Right ventricle myocardium superior (tissue), 1 donor: ENCODE measurements around the gene CREB3L1. TPM values are rescaled to one million over a fixed set of nuclear protein-coding genes. Genes with fewer than 3 reads are reported as not detected.
A peak's percentile ranks its signal among the peaks of the same experiment; 100 is the strongest.

ENCODE experiments used
- ATAC-seq: fragments of 200-7000 bp; cut with Tn5 transposase; one replicate; pipeline ENCODE4 v1.9.1; 2020; ENCODE audit warnings: mild to moderate bottlenecking; ENCODE audit not compliant: poor library complexity
- DNase-seq: peaks from one replicate; pipeline ENCODE4 v3.0.0-alpha.2; 2020
- intact Hi-C: fragments of 100-400 bp; cut with DNase I; formaldehyde crosslinking; loops from one replicate; pipeline ENCODE4 v1.11.2; 2022
- long read RNA-seq: library from polyadenylated mRNA; unstranded; transcript quantifications from one replicate; pipeline ENCODE4 v2.0.0, GENCODE V29; 2021
- total RNA-seq: library from RNA; stranded (reverse); fragmentation: NEBNext Ultra II Directional; extraction: Animal tissue kit (Norgen Biotek cat#: 25700); gene quantifications from one replicate; pipeline ENCODE4 v1.2.1, GENCODE V29; 2021
- donor health status: DM: no; HTN: yes; CAD: no; lungs with severe emphysema.

CREB3L1 gene
- 69.2 TPM for total RNA-seq
- long read RNA-seq, transcript CREB3L1-206 (12 exons, 2,687 nt): minor isoform, 19 of 105 reads
- long read RNA-seq, transcript CREB3L1-205 (4 exons, 1,817 nt): major isoform, 64 of 105 reads
- long read RNA-seq, partial matches to known transcripts: 13 of 105 reads
- long read RNA-seq, other reads (novel, unspliced or antisense): 9 of 105 reads

- intact Hi-C loops: no loop called here
- DNase-seq (peak; percentile 77), ATAC-seq (peak; percentile 9)
Observed at GRCh38 chr11:46277622-46278386, at the start of gene CREB3L1. Gene CREB3L1 (plus strand): TSS chr11:46277662. CDS start chr11:46278112, 450 bp downstream.

- ATAC-seq (no peak), DNase-seq (no peak)
- intact Hi-C loops: no loop called here
Observed at GRCh38 chr11:46229230-46229629, 48.2 kb upstream of the CREB3L1 start.

GRCh38 chr11:46234311-46234710 is 43.2 kb upstream of the CREB3L1 start:
- intact Hi-C loops: loop anchor here (10.0 kb wide), 1 partner anchor 110 kb away; the partner anchor contains the start of gene PHF21A
- no peak for ATAC-seq
- DNase-seq: no peak

GRCh38 chr11:46235777-46236688 is 41.4 kb upstream of the CREB3L1 start:
- intact Hi-C loops: loop anchor here (10.0 kb wide), 1 partner anchor 111 kb away; the partner anchor contains the start of gene PHF21A
- ATAC-seq (no peak), DNase-seq (no peak)

GRCh38 chr11:46236918-46237247 is 40.6 kb upstream of the CREB3L1 start:
- DNase-seq (no peak), ATAC-seq (no peak)
- intact Hi-C loops: loop anchor here (10.0 kb wide), 1 partner anchor 112 kb away; the partner anchor contains the start of gene PHF21A

- peak; percentile 48 for ATAC-seq
- intact Hi-C loops: loop anchor here (10.0 kb wide), 1 partner anchor 113 kb away; the partner anchor contains the start of gene PHF21A
- peak; percentile 72 for DNase-seq
Observed at GRCh38 chr11:46237248-46238077, 40.0 kb upstream of the CREB3L1 start.

GRCh38 chr11:46238078-46238966 is 39.1 kb upstream of the CREB3L1 start:
- ATAC-seq (peak; percentile 78), DNase-seq (peak; percentile 85)
- intact Hi-C loops: loop anchor here (10.0 kb wide), 1 partner anchor 114 kb away; the partner anchor contains the start of gene PHF21A

- DNase-seq: peak; percentile 92
- ATAC-seq: peak; percentile 88
- intact Hi-C loops: loop anchor here (10.0 kb wide), 1 partner anchor 114 kb away; the partner anchor contains the start of gene PHF21A
Observed at GRCh38 chr11:46238967-46239800, 38.3 kb upstream of the CREB3L1 start.

GRCh38 chr11:46239801-46240061 is 37.7 kb upstream of the CREB3L1 start:
- ATAC-seq (no peak), DNase-seq (no peak)
- intact Hi-C loops: loop anchor here (2.0 to 10.0 kb wide), 2 partner anchors 69 to 115 kb away; partner anchors contain the start of gene PHF21A

GRCh38 chr11:46240371-46240770 is 37.1 kb upstream of the CREB3L1 start:
- ATAC-seq (no peak), DNase-seq (no peak)
- intact Hi-C loops: loop anchor here (2.0 kb wide), 1 partner anchor 68 kb away; no protein-coding TSS in a partner anchor

- no peak for ATAC-seq
- no peak for DNase-seq
- intact Hi-C loops: loop anchor here (2.0 kb wide), 1 partner anchor 68 kb away; no protein-coding TSS in a partner anchor
Observed at GRCh38 chr11:46240861-46241260, 36.6 kb upstream of the CREB3L1 start.

GRCh38 chr11:46242041-46242951 is 35.2 kb upstream of the CREB3L1 start:
- no peak for DNase-seq
- intact Hi-C loops: no loop called here
- no peak for ATAC-seq

GRCh38 chr11:46242952-46243795 is 34.3 kb upstream of the CREB3L1 start:
- intact Hi-C loops: no loop called here
- ATAC-seq (peak; percentile 93), DNase-seq (peak; percentile 97)

- DNase-seq (no peak), ATAC-seq (no peak)
- intact Hi-C loops: no loop called here
Observed at GRCh38 chr11:46243796-46244109, 33.7 kb upstream of the CREB3L1 start.

GRCh38 chr11:46246521-46246920 is 30.9 kb upstream of the CREB3L1 start:
- intact Hi-C loops: no loop called here
- DNase-seq: no peak
- no peak for ATAC-seq
